ENCODE results near the gene ZBTB6.
"Not testable (repeated sequence)": the region's sequence is repeated elsewhere in the genome, so short reads cannot be mapped to it uniquely, and the experiment has no call there.

The ZBTB6 gene

DNA sequence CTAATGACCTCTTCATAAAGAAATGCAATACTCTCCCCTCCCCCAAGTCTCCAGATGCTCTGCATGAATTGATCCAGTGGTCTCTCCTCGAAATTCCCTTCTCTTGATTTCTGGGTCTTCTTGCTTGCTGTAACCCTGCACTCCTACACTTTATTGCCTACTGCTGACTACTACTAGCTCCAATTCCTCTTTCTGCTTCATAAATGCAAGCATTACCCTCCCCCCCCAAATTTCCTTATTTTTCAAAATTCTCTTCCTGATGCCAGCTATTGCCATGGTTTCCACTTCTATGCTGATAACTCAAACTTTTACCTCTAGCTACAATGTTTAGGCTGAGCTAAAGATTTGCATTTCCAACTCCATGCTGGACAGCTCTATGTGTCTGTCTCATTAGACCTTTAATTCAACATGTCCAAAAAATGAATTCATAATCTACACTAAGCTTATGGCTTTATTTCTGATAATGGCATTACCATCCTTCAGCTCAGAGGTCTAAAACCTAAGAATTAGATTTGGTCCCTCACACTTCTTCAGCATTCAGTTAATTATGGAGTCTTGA, 16.8 kb upstream of the ZBTB6 start:
- in situ Hi-C loops (cut with MboI; ENCODE audit: low sequenced_read_pairs) = no loop called here

DNA sequence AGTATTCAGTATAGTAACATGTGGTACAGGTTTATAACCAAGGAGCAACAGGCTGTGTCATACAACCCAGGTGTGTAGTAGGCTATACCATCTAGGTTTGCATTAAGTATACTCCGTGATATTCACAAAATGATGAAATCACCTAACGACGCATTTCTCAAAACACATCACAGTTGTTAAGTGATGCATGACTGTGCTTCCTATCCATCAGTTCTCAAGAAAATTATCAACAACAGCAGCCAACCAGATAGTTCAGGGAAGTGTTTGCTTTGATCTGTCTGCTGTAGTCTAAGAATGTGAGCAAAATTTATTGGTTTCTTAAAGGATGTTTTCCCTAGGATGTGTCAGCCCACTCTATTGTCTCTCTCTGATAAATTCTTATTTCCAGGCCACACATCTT, 10.8 kb upstream of the ZBTB6 start:
- in situ Hi-C loops (cut with MboI; ENCODE audit: low sequenced_read_pairs) = no loop called here

DNA sequence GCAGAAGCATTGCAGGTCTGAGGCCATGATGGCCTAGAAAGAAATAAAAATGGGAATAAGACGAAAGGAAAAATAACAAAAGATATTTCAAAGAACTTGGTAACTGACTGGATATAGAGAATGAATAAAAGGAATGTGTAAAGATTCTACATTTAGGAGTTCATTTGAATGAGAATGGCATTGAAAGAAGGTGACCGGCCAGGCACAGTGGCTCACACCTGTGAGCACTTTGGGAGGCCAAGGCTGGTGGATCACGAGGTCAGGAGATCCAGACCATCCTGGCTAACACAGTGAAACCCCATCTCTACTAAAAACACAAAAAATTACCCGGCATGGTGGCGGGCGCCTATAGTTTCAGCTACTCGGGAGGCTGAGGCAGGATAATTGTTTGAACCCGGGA, 9.6 kb upstream of the ZBTB6 start:
- in situ Hi-C loops (cut with MboI; ENCODE audit: low sequenced_read_pairs) = no loop called here

DNA sequence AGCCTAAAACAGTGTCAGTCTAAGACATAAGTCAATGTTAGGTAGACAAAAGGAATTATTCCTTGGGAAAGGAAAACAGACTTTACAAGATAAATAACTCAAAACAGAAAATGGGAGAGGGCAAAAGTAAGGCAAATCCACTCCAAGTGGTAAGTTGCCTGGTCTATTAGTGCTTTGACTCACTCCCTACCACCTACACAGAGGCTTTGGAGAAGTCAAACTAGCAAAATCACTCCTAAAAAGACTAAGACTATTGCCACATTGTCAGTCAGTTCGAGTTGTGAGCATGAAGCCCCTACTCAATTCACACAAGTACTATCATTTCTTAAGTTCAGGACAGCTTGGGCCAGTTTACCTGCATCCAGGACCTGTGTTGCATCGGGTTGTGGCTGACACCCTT, 5.2 kb upstream of the ZBTB6 start:
- in situ Hi-C loops (cut with MboI; ENCODE audit: low sequenced_read_pairs) = no loop called here

DNA sequence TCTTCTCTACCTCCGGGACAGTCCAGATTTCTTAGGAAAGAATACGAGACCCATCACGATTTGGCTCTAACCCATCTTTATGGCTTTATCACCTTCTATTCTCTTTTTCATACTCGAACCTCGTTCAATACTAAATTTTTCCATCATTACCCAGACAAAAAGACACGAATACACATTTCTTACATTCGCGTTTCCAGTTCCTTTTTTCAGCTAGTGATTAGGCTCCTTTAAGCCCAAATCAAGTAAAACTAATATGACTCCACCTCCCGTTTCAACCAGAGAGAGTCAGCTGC, 506 bp downstream of the ZBTB6 start:
- in situ Hi-C loops (cut with MboI; ENCODE audit: low sequenced_read_pairs) = no loop called here

DNA sequence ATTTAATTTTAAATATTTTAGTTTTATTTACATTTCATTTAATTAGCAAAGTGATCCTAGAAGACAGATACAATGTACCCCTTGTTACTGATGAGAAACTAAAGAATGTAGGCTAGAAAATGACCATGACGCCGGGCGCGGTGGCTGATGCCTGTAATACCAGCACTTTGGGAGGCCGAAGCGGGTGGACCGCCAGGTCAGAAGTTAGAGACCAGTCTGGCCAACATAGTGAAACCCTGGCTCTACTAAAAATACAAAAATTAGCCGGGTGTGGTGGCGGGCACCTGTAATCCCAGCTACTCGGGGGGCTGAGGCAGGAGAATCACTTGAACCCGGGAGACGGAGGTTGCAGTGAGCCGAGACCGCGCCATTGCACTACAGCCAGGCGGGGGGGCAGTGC, 7.0 kb downstream of the ZBTB6 start:
- in situ Hi-C loops (cut with MboI; ENCODE audit: low sequenced_read_pairs) = not testable (repeated sequence)

DNA sequence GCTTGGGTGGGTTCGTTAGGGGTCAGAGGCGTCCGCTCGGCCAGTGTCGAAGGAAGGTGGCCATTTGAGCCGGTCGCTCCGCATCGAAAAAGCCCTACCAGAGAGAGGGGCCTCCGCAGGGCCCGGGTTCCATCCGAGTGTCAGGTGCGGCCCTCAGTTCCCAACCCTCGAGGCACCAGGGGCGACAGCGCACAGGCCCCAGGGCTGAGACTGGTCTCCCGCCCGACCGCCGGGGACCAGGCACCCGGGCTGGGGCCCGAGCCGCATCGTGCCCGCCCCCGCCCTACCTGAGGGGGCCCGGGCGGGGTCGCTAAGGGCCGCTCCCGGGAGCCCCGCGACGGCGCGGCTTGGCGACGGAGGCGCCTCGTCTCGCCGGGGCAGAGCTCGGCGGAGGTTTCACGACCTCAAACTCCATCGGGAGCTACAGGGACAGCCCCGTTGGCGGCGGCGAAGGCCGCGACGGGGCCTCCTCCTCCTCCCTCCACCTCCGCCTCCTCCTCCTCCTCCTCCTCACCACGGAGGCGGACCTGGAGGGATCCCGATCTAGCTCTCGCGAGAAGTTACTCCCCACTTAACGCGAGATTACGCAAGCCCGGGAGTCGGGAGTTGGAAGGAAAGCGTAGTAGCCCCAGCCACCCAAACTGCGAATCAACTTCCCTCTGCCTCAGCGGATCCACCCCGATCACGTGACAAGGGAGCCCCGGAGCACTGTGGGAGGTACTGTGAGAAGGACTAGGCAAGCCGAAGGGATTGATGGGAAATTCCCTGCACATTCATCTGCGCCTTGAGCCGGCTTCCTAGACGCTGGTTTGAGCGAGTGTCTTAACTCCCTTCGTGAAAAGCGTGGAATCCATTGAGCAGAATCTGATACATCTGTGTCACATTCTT, 8.1 kb downstream of the ZBTB6 start, which contains the start of gene RC3H2:
Gene RC3H2, minus strand, starts transcription at position 537 of the 888 bp plus-strand sequence. CDS start 7,850 bp downstream, outside the sequence.
- in situ Hi-C loops (cut with MboI; ENCODE audit: low sequenced_read_pairs) = no loop called here

DNA sequence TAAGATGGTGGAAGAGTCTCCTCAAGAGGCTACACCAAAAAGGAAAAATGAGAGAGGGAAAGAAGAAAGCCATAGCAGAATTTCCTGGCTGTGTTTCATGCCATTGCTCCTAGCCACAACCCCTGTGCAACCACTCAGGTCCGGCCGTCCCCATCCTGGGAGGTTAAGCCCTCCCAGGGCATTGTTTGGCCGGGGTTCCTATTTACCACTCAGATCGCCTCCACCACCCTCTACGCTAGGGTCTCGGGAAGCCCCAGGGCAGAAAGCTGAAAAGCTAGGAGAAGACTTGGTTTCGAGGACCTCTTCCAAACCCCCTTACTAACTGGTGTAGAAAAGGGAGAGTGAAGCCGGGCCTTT, 8.7 kb downstream of the ZBTB6 start:
- in situ Hi-C loops (cut with MboI; ENCODE audit: low sequenced_read_pairs) = no loop called here

DNA sequence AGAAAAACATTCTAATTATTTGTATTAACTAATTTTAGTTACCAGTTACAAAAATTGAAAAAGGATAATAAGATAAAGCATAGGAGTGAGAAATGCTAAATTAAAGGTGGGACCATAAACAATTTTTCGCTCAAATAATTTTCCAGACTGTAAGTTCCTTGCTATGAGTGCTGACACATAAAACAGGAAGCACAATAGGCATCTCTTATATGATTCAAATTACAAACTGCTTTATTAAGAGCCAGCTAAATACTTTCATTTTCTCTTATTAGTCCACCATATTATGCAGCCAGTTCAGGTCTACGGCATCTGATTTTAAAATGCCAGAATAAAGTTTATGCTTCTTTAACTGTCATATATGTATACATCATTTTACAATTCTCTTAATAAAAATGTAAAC, 12.3 kb downstream of the ZBTB6 start:
- in situ Hi-C loops (cut with MboI; ENCODE audit: low sequenced_read_pairs) = no loop called here

DNA sequence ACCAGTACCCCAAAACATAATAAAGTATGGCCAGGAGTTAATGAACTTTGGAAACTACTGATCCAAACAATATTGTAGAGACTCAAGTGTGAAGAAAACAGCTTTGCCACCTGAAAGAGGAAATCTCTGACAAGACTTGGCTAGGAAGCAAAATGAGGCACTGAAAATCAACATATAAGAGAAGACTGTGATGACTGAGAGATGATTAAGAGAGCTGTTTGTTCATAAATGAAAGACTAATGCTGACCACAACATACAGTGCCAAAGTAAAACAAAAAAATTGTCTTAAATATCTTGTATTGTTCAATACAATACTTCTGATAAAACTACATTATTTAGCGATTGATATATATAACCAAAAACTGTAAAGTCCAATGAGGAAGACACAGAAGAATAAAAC, 15.2 kb downstream of the ZBTB6 start:
- in situ Hi-C loops (cut with MboI; ENCODE audit: low sequenced_read_pairs) = no loop called here

DNA sequence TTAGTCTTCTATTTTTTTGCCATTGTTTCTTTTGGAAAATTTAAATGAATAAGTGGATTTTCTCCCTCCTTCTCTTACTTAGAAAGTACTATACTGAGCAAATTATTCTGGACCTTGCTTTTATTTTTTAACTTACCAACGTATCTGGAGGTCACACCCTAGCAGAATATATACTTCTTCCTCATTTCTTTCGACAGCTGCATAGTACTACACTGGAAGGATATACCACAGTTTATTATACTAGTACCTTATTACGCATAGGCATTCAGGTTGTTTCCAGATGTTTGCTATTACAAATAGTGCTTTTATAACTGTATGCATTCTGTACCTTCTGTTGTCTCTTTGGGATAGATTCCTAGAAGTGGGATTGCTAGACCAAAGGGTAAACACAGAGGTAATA, 24.6 kb downstream of the ZBTB6 start:
- in situ Hi-C loops (cut with MboI; ENCODE audit: low sequenced_read_pairs) = no loop called here

DNA sequence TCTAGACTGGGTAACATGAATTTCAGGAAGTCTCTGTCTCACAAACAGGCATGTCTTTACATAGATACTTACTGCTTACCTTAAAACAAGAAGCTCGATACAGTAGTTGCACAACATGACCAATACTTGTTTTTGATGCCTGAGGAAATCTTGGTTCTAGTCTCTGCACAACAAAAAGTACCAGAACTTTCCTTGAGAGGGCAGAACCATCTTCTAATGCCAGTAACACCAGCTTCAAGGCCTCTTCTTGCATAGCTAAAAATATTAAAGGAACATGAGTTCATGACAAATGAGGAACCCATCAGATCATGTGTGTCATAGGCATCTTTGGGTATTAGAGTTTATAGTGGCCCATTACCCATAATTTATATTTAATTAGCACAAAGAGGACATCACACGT, 30.0 kb downstream of the ZBTB6 start:
- in situ Hi-C loops (cut with MboI; ENCODE audit: low sequenced_read_pairs) = no loop called here

DNA sequence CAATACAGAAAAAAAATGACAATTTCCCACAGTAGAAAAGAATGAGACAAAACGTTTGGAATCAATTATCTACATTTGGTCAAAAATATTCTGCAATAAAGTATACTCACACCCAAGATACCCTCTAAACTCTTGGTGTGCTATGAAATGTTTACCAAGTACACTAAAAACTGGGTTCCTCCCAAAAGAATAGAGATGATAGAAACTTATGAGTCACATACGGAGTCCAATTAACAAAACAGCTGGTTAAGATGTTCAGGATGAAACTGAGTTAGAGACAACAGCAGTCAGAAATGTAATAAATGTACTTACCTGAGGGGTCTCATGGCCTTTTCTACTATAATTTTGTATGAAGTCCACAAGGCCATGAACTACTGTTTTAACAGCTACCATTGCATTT, 33.7 kb downstream of the ZBTB6 start:
- in situ Hi-C loops (cut with MboI; ENCODE audit: low sequenced_read_pairs) = no loop called here

DNA sequence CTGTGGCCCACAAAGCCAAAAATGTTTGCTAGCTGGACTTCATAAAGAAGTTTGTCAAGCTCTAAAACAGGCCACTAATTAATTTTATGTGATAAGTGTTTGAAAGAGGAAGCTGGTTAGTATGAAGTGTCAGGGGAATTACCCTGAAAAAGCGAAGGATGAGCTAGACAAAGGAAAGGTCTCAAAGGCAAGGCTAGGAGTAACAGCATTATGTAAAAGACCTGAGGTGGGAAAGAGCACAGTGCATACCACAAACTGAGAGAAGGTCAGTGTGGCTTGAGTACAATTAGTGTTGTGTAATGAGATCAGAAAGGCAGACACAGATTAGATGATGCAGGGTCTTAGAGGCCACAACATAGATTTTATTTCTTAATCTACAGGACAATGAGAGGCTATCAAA, 37.6 kb downstream of the ZBTB6 start:
- in situ Hi-C loops (cut with MboI; ENCODE audit: low sequenced_read_pairs) = no loop called here

DNA sequence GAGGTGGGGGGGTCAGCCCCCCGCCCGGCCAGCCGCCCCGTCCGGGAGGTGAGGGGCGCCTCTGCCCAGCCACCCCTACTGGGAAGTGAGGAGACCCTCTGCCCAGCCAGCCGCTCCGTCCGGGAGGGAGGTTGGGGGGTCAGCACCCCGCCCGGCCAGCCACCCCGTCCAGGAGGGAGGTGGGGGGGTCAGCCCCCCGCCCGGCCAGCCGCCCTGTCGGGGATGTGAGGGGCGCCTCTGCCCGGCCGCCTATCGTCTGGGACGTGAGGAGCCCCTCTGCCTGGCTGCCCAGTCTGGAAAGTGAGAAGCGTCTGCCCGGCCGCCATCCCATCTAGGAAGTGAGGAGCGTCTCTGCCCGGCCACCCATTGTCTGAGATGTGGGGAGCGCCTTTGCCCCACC, 45.8 kb downstream of the ZBTB6 start:
- in situ Hi-C loops (cut with MboI; ENCODE audit: low sequenced_read_pairs) = not testable (repeated sequence)

DNA sequence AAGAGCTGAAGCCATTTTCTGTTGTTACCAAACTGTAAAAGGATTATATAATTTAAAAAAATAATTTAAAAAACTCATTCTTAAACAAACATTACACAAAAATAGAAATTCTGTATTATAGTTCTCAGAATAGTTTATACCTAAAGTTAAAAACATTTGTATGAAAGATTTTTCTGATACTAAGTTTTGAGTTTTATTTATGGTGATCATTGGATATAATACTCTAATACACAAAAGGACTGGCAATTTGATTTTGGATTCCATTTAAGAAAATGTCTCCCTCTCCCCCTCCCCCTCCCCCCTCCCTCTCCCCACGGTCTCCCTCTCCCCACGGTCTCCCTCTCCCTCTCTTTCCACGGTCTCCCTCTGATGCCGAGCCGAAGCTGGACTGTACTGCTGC, 47.0 kb downstream of the ZBTB6 start:
- in situ Hi-C loops (cut with MboI; ENCODE audit: low sequenced_read_pairs) = no loop called here

DNA sequence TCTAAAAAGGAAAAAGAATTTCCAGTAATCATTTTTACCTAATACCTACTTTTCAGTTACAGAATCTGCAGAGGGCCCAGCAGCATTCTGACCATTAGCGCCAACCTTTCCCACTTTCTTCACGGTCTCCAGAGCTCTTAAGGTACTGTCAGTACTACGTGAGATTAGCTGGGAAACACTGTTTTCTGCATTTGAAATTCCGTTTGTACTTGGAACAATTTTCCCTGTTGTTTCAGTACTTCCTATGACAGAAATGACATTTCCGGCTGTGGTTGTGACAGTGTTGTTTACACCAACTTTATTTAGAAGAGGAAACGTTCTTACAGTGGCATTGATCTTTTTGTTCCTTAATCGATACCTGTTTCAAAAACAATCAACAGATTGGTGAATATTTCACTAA, 47.8 kb downstream of the ZBTB6 start:
- in situ Hi-C loops (cut with MboI; ENCODE audit: low sequenced_read_pairs) = no loop called here

DNA sequence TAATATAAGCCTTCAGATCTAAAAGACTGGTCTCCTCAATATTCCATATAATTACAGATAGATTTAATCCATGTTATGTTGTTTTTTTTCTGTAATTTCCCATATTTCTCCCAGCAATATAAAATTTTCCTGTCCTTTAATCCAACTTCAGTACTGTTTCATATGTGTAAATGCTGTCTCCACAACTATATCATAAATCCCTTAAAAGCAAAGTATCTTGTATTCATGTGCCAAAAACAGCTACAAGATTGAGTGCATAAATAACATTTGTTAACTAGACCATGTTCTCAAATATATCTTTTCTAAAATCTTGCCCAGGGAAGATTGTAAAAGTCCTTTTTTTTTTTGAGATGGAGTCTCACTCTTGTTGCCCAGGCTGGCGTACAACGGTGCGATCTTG, 49.7 kb downstream of the ZBTB6 start:
- in situ Hi-C loops (cut with MboI; ENCODE audit: low sequenced_read_pairs) = no loop called here

DNA sequence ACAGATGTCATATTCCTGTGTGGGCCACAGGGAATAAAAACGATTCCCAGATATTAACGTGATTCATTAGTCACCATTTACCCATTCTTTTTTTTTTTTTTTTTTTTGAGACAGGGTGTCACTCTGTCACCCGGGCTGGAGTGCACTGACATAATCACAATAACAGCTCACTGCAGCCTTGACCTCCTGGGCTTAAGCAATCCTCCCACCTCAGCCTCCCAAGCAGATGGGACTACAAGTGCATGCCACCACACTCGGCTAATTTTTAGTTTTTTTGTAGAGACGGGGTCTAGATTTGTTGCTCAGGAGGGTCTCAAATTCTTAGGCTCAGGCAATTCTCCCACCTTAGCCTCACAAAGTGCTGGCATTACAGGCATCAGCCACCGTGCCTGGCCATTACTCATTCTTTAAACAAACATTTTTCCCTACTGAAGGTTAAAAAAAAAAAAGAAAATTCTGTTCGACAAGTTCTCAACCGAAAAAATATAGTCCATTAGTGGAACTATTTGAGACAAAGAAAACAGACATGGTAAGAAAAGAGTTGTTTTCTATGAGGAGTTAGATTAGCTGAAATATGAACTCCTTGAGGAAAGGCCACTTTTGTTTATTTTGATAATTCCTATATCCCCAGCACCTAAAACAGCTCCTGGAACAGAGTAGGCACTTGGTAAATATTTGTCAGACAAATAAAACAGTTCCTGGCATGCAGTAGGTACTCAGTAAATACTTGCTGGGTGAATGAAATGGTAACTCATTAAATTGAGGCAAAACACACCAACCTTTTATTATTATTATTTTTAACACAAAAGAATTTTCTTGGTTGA, 52.6 kb downstream of the ZBTB6 start:
- in situ Hi-C loops (cut with MboI; ENCODE audit: low sequenced_read_pairs) = no loop called here

Data from HL-60/S4 treated with phorbol 12-myristate 13-acetate at 8.2 ng/mL for 4 days and 3 days (cell line).